ENCODE data around the gene CLDN19.

- TF ChIP-seq POLR2A (IDR thresholded peaks at IDR 0.05) (no peak), CTCF (IDR thresholded peaks at IDR 0.05) (no peak)
Observed at GRCh38 chr1:42735056-42735455, 5.0 kb downstream of the CLDN19 start.

Data from gastroesophageal sphincter (tissue), 3 donors.